Body of pancreas (tissue), 4 donors: Measurements from ENCODE around the gene KCTD19. TPM values are rescaled to one million over a fixed set of nuclear protein-coding genes. Genes with fewer than 3 reads are reported as not detected.

Experiments
- ATAC-seq: fragments of 150-250 bp; one replicate; pipeline ENCODE4 v1.9.1; 2016
- DNase-seq, 4 donors: peaks; one replicate each; pipeline ENCODE4 v3.0.0-alpha.2; 2019
- H3K27ac ChIP-seq, 4 donors: fragments of 200-600 bp; sonication (generic); 1 replicate in 3 of 4; 2 replicates in 1 of 4; pipeline versions ENCODE4 v1.5.1 to v1.6.1; 2016 to 2019; ENCODE audit warnings: mild to moderate bottlenecking in 1 of 4, mixed read lengths in 1 of 4, moderate library complexity in 1 of 4
- H3K27me3 ChIP-seq, 2 donors: fragments of 200-600 bp; sonication (generic); one replicate each; pipeline ENCODE4 v1.6.0; 2016; ENCODE audit warnings: mild to moderate bottlenecking in 1 of 2
- H3K36me3 ChIP-seq, 2 donors: fragments of 200-600 bp; sonication (generic); replicated peaks in 1 of 2; 2 replicates each; pipeline ENCODE4 v1.5.1; 2016; ENCODE audit warnings: low read depth in 2 of 2; ENCODE audit not compliant: insufficient read depth in 1 of 2
- H3K4me1 ChIP-seq: fragments of 200-600 bp; sonication (generic); one replicate; pipeline ENCODE4 v1.6.0; 2016
- H3K4me3 ChIP-seq, 2 donors: fragments of 200-600 bp; sonication (generic); 1 replicate in 1 of 2; 2 replicates in 1 of 2; pipeline ENCODE4 v1.5.1; 2016 to 2019
- H3K9me3 ChIP-seq, 3 donors: fragments of 200-600 bp; sonication (generic); 1 replicate in 2 of 3; 2 replicates in 1 of 3; pipeline ENCODE4 v1.5.1; 2016
- CTCF ChIP-seq, 7 experiments: fragments of 450-650 bp in 4 of 7; fragments of 200-600 bp in 3 of 7; sonication (generic) in 3 of 7; IDR thresholded peaks; one replicate each; pipeline ENCODE4 v1.5.1; 2016 to 2019; ENCODE audit warnings: antibody characterized with exemption in 7 of 7
- POLR2A ChIP-seq, 3 donors: fragments of 450-650 bp; IDR thresholded peaks; one replicate each; pipeline ENCODE4 v1.6.1; 2016; ENCODE audit warnings: antibody characterized with exemption in 3 of 3, mild to moderate bottlenecking in 2 of 3
- WGBS, 2 donors: methylation state at CpG; one replicate each; pipeline ENCODE4 v1.1.5; 2017; 5-methylcytosine and 5-hydroxymethylcytosine counted together
- intact Hi-C: fragments of 100-400 bp; cut with DNase I; formaldehyde crosslinking; loops from one replicate; pipeline ENCODE4 v1.15.1; 2023
- total RNA-seq, 2 donors: library from RNA; depleted of rRNA; stranded (reverse); fragments of >200 nt; gene quantifications; one replicate each; pipeline ENCODE4 v1.1.0, GENCODE V29; 2016

The KCTD19 gene
- total RNA-seq, 2 donors from 2014 or later, result under 0.01 TPM; not detected in 1

DNA sequence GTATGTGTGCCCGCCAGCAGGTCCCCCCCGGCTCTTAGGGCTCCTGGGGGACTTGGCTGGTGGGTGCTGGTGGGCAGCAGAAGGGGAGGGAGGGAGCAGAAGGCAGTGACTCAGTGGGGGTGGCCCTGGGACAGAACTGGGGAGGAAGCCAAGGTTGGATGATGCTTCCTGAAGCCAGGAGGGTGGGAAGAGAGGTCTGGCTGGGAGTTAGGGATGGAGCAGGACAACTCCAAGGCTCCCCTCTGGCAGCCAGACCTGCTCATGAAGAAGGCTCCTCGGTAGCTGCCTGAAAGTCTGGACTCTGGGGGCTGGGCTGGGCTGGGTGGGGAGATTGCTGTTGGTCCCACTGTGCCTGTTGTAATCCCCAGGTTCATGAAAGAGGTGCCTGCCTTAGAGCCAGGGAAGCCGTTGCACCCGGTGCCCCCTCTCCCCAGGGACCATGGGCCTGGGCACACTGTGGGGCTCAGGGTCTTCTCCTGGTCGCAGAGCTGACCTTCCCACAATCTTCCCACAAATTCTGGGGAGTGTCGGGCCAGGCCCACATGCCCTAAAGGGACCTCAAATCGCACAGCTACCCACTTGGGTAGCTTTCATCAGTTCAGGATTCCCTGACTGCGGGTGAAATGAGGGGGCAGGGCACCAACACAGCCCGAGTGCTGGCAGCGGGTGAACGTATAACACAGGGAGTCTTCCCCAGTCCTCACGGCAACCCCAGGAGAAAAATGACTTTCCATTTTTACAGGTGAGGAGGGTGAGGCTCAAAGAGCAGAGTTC is 48.4 kb downstream of the KCTD19 start:
- DNase-seq (peak in 1 of 4 donors; percentile 36), ATAC-seq (no peak)
- Histone ChIP-seq H3K27me3 (no peaks in the 10 kb centered on the region), H3K27ac (peak overlapping the region in 2 of 4 donors; percentile 12 to 25), H3K36me3 (no peaks in the 10 kb centered on the region), H3K4me1 (peaks cover 25% of the 10 kb centered on the region), H3K9me3 (no peaks in the 10 kb centered on the region), H3K4me3 (peak overlapping the region in 1 of 2 donors; percentile 49)
- 40 to 71% methylated on average over 1 to 13 of the region's 13 CpGs for WGBS, 2 donors
- intact Hi-C loops, result no loop called here
- TF ChIP-seq CTCF (IDR thresholded peaks at IDR 0.05), result no peak
- no peak for TF ChIP-seq POLR2A (IDR thresholded peaks at IDR 0.05)

DNA sequence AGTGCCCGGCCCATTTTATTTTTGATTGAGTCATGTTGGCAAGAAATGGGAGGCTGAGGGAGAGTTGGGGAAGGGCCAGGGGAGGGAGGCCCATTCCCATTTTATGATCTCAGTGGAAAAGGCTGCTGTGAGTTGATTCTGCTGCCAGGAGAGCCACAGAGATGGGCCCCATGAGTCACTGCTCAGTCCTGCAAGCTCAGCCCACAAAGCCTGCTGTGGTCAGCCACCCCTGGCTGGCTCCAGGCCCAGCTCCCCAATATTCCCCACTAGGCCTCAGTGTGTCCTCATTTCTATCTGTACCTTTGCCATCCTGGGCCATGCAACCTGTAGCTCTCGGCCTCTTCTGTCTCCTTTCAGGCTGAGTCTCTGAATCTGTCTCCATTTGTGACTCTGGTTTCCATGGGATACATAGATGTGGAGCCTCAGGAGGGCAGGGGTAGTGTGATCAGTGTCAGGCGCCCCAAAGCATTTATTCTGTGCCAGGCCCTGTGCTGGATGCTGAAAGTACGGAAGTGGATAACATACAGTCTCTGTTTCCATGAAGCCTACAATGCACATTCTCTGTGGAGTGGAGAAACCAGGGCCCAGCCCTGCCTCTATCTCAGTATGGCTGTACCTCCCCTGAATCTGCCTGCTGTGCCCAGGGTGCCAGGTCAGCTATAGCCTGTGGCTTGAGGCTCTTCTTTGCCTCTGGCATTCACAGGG is 49.1 kb downstream of the KCTD19 start:
- no peaks in the 10 kb centered on the region for H3K27me3 ChIP-seq
- no peak for TF ChIP-seq CTCF (IDR thresholded peaks at IDR 0.05)
- no peak for TF ChIP-seq POLR2A (IDR thresholded peaks at IDR 0.05)
- peak overlapping the region in 2 of 4 donors; percentile 12 to 25 for H3K27ac ChIP-seq
- peak in 2 of 4 donors; percentile 24 to 60 for DNase-seq
- WGBS, 2 donors, result 85 to 93% methylated on average over 4 of the region's 4 CpGs
- H3K4me3 ChIP-seq, result no peak overlapping the region
- no peaks in the 10 kb centered on the region for H3K36me3 ChIP-seq
- no peaks in the 10 kb centered on the region for H3K9me3 ChIP-seq
- intact Hi-C loops, result no loop called here
- H3K4me1 ChIP-seq, result peaks cover 25% of the 10 kb centered on the region
- no peak for ATAC-seq

GRCh38 chr16:67275321-67275720 is 51.2 kb downstream of the KCTD19 start:
- no peaks in the 10 kb centered on the region for H3K27me3 ChIP-seq
- no peaks in the 10 kb centered on the region for H3K9me3 ChIP-seq
- no peaks in the 10 kb centered on the region for H3K36me3 ChIP-seq
- no peak overlapping the region for H3K4me3 ChIP-seq
- intact Hi-C loops, result no loop called here
- TF ChIP-seq POLR2A (IDR thresholded peaks at IDR 0.05) (no peak), CTCF (IDR thresholded peaks at IDR 0.05) (no peak)
- 69 to 72% methylated on average over 2 of the region's 2 CpGs for WGBS, 2 donors
- H3K4me1 ChIP-seq, result peaks cover 25% of the 10 kb centered on the region
- DNase-seq (no peak), ATAC-seq (no peak)
- no peak overlapping the region for H3K27ac ChIP-seq

DNA sequence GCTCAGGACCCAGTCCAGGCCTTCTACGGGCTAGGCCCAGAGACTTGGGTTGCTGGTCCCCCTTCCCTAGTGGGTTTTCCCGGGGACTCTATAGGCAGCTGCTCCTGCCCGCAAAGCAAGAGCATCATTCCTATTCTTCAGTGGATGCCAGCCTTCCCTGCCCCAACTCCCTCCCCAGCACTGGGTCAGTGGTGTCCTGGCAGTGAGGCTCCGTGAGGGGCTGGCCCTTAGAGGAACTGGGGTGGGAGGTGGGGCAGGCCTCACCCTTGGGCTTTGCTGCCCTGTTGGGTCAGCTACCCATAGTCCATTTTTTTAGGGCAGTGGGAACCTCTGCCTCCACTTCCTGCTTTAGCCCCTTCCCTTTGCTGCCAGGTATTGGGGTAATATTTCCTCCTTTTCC is 55.1 kb downstream of the KCTD19 start:
- Histone ChIP-seq H3K4me3 (no peak overlapping the region), H3K27me3 (no peaks in the 10 kb centered on the region), H3K27ac (no peak overlapping the region), H3K4me1 (no peaks in the 10 kb centered on the region), H3K36me3 (no peaks in the 10 kb centered on the region), H3K9me3 (no peaks in the 10 kb centered on the region)
- TF ChIP-seq POLR2A (IDR thresholded peaks at IDR 0.05) (no peak), CTCF (IDR thresholded peaks at IDR 0.05) (no peak)
- 96 to 98% methylated on average over 4 of the region's 4 CpGs for WGBS, 2 donors
- intact Hi-C loops, result no loop called here
- DNase-seq (no peak), ATAC-seq (no peak)
